CD4-positive, alpha-beta T cell treated with Interferon gamma for 1 hour (primary cell): ENCODE measurements around the gene HIP1.
A peak's percentile ranks its signal among the peaks of the same experiment; 100 is the strongest.
"Not testable (repeated sequence)": the region's sequence is repeated elsewhere in the genome, so short reads cannot be mapped to it uniquely, and the experiment has no call there.

Experiments used
- DNase-seq: peaks from one replicate; pipeline ENCODE4 v3.0.0-alpha.2; 2020

The HIP1 gene

GRCh38 chr7:75738975-75739795 lies 444 bp upstream of the HIP1 start:
- peak; percentile 99 for DNase-seq

- DNase-seq, result no peak
Observed at GRCh38 chr7:75737856-75738603, 711 bp downstream of the HIP1 start.

GRCh38 chr7:75735581-75736350 lies 3.0 kb downstream of the HIP1 start:
- no peak for DNase-seq

DNA sequence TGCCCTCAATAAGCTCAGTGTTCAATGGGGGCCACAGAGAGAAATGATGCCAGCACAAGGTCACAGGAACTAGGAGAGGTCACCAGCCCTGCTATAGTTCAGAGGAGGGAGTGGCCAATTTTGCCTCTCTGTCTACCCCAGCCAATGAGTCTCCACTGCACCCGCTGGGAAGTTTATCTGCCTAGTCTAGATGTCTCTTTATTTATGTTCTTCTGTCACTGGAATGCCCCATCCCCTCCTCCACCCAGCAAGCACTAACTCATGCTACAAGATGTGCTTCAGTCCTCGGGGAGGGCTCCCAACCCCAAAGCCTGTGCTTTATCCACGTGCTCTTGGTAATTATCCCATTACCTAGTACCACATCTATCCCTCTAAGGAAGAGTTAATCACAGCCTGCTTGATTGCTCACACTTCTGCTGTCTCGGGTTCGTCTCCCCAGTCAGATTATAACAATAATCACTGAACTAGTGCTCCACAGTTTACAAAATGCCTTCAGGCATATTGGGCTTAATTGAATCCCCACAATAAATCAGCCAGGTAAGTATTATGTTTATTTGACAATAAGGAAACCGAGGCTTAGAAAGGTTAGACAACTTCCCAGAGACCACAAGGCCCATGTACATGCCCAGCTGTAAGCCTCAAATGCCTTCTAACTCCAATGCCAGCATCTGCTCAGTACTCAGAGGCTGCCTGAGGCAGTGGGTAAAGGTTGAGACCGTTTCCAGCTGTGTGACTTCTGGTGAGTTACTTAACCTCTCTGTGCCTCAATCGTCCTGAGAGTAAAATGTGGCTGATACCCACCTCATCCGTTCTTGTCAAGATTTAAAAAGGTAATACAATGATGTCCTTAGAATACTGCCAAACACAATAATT lies 3.9 kb downstream of the HIP1 start:
- DNase-seq, result no peak

DNA sequence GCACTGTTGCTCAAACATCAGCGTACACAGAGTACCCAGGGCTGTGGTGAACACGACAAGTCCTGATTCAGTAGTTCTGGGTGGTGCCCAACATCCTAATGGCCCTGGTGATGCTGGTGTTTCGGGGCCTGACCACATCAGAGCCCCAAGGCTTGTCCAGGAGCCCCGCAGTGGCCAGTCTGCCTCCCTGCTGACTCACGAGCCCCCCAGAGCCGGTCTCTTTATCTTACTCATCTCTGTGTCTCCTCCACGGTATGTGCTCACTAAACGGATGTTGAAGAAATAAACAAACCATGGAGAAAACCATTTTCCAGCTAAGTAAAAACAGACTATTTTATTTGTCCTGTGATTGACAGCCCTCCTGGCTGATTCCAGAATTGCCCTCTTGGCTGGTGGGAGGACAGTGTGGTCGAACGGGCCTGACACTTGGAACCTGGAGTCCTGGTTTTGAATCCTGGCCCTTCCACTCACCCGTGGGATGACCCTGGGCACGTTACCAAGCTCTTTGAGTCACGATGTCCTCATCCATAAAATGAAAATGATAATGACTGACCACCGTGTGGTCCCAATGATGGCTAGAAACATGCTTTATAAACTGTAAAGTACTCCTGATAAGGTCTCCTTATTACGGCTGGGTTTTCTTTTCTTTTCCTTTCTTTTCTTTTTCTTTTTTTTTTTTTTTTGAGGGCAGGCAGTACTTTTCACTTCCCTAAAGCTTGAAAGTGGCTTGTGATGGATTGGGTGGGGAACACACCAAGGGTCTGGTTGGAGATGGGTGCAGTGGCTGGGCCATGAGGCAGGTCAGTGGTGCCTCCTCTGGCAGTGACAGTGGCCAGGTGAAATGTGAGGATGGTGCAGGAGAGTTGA lies 5.7 kb downstream of the HIP1 start:
- DNase-seq, result no peak

DNA sequence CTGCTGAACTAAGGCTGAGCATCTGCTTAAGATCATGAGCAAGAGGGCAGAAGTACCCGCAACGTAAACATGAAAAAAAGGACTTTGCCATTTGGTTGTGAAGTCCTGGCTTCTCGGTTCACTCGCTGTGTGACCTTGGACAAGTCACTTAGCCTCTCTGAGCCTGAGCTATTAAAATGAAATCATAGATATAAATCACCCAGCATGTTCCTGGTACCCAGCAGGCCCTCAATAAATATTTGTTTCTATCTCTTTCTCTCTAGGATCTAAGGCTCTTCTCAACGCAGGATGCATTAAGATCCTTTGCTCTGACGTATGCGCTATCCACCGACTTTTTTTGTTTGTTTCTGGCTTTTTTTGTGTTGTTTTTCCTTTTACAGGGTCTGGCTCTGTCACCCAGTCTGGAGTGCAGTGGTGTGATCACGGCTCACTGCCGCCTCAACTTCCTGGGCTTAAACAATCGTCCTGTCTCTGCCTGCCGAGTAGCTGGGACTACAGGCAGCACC lies 6.7 kb downstream of the HIP1 start:
- DNase-seq, result no peak

DNA sequence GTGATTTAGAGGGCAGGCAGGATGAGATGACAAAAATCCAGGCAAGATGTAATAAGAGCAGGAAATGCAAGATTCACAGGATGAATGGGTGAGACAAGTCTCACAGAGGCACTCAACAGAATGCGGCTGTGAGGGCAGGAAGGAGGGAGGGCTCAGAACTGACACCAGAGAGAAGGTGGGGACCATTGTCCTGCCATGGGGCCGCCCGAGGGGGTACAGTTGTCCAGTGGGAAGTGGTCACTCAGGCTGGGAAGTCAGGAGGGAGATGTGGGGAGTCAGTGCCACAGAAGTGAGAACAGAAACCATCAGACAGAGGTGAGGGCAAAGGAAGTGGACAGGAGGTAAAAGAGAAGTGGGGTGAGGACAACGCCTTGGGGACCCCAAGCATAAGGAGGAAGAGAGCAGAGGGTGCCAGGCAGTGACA lies 8.9 kb downstream of the HIP1 start:
- DNase-seq, result no peak

DNA sequence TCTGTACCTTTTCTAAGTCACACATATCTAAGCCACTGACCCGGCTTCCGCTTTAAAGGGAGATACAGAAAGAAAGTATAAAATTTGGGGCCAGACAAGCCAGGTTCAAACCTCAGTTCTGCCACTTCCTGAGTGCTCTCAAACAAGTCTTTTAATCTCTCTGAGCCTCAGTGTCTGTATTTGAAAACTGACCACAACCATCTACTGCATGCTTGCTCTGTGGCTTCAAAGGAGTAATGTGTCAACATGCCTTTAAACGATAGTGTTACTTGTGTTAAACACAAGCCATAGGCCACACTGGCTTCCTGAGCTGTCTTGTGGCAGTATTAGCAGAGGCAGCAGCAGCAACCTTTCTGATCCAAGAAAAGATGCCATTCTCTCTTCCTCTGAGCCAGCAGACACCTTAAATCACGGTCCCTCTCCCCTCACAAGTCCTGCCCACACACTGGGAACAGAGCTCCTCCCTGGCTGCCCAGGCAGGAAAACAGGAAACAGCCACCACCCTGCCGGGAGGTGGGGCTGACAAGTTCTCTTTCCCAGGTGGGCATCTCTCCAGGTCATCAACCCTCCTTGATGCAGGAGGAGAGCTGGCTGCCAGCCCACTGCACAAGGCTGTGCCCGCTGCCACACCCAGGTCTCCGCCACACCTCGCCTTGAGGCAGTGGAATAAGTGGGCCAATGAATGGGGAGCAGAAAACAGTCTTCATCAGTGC lies 10.7 kb downstream of the HIP1 start:
- DNase-seq, result peak; percentile 32

GRCh38 chr7:75727351-75727750 lies 11.4 kb downstream of the HIP1 start:
- not testable (repeated sequence) for DNase-seq

DNA sequence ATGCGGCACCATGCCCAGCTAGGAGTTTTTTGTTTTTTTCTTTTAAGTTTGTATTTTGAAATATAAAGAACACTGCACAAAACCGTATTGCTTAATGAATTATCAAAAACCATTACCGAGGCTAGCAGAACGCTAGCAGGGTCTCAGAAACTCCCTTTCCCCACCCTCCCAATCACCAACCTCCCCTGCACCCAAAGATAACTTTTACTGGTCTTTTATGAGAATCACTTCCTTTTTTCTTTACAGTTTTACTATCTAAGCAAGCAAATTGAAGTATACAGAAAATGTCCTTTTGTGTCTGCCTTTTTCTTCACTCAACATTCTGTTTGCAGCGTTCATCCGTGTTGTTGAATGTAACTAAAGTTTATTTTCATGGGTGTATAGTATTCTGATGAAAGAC lies 13.4 kb downstream of the HIP1 start:
- no peak for DNase-seq

DNA sequence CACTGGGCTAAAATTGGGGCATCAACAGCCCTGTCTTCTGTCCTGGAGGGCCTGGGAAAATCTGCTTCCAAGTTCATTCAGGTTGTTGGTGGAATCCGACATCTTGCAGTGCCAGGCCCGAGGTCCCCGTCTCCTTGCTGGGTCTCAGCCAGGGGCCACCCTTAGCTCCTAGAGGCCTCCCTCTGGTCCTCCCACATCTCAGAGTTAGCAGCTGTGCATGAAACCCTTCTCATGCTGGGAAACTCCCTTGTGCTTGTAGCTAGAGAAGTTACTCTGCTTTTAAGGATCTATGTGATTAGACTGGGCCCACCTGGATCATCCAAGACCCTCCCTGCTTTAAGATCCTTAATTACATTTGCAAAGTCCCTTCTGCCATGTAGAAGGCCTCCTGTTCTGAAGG lies 15.3 kb downstream of the HIP1 start:
- DNase-seq, result no peak

GRCh38 chr7:75722373-75722772 lies 16.4 kb downstream of the HIP1 start:
- DNase-seq, result no peak

GRCh38 chr7:75721922-75722321 lies 16.8 kb downstream of the HIP1 start:
- DNase-seq, result not testable (repeated sequence)

DNA sequence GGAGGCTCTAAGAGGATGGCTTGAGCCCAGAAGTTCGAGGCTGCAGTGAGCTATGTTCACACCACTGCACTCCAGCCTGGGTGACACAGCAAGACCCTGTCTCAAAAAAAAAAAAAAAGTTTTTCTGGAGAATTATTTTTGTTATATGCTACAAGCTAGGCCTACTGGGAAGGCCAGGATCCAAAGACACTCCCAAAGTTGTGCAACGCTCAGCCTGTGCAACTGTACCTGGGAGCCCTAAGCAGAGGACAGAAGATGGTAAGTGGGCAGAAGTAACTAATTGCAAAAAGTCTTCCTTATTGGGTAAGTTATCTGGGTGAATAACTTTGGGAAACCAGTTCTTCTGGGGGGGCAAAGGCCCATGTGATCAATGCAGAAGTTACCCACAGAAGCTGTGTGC lies 17.3 kb downstream of the HIP1 start:
- DNase-seq, result no peak

- no peak for DNase-seq
Observed at GRCh38 chr7:75719626-75720025, 19.1 kb downstream of the HIP1 start.

GRCh38 chr7:75718390-75719031 lies 20.2 kb downstream of the HIP1 start:
- no peak for DNase-seq

DNA sequence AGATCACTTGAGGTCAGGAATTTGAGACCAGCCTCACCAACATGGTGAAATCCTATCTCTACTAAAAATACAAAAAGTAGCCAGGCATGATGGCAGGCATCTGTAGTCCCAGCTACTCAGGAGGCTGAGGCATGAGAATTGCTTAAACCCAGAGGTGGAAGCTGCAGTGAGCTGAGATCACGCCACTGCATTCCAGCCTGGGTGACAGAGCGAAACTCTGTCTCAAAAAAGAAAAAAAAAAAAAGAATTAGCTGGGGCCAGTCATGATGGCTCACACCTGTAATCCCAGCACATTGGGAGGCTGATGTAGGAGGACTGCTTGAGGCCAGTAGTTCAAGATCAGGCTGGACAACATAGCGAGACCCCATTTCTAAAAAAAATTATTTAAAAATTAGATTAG lies 21.0 kb downstream of the HIP1 start:
- not testable (repeated sequence) for DNase-seq

GRCh38 chr7:75716992-75717626 lies 21.6 kb downstream of the HIP1 start:
- no peak for DNase-seq

- DNase-seq, result no peak
Observed at GRCh38 chr7:75715864-75716263, 22.9 kb downstream of the HIP1 start.
